ENCODE data around the gene PRR7.

GRCh38 chr5:177412603-177413233, 33.9 kb upstream of the PRR7 start:
- no peak for TF ChIP-seq CTCF (IDR thresholded peaks at IDR 0.05)
- no peak for TF ChIP-seq POLR2A (IDR thresholded peaks at IDR 0.05)

Data from thyroid gland (tissue), 4 donors.